Measurements from ENCODE around the gene TRIM37.

- TF ChIP-seq EZH2 (IDR thresholded peaks at IDR 0.05; ENCODE audit: borderline replicate concordance, insufficient read depth, low read depth, low read length, poor library complexity, severe bottlenecking) (no peak), CTCF (IDR thresholded peaks at IDR 0.05) (no peak)
Observed at GRCh38 chr17:58966208-58966607, 140.5 kb downstream of the TRIM37 start.

All from B cell (primary cell).